Pancreas (tissue), 10 donors: ENCODE results near the gene C16orf86. TPM values are rescaled to one million over a fixed set of nuclear protein-coding genes. Genes with fewer than 3 reads are reported as not detected.

Source experiments
- ATAC-seq, 4 donors: fragments of 200-7000 bp; cut with Tn5 transposase; one replicate each; pipeline versions ENCODE4 v1.8.0 to v1.9.1; 2020; ENCODE audit warnings: mild to moderate bottlenecking in 4 of 4, moderate library complexity in 4 of 4
- DNase-seq, 6 donors: peaks; one replicate each; pipeline ENCODE4 v3.0.0-alpha.2; 2020
- FAIRE-seq: peaks from 2 replicates; lab custom pipeline; 2012; peaks lifted over from hg19 to GRCh38; lab: Jason Lieb, UNC
- H3K27ac ChIP-seq, 4 donors: fragments of 200-600 bp; sonication (generic); 1 replicate in 3 of 4; 2 replicates in 1 of 4; pipeline versions ENCODE4 v1.5.0 to v1.8.0; 2020
- H3K27me3 ChIP-seq, 4 donors: fragments of 200-600 bp; one replicate each; pipeline ENCODE4 v1.8.0; 2021
- H3K36me3 ChIP-seq, 3 donors: fragments of 200-600 bp; sonication (generic) in 1 of 3; one replicate each; pipeline versions ENCODE4 v1.5.0 to v1.8.0; 2020 to 2021
- H3K4me1 ChIP-seq, 3 donors: fragments of 200-600 bp; one replicate each; pipeline ENCODE4 v1.8.0; 2021
- H3K4me3 ChIP-seq, 4 donors: fragments of 200-600 bp; sonication (generic) in 2 of 4; one replicate each; pipeline versions ENCODE4 v1.5.0 to v1.8.0; 2020 to 2021
- H3K9me3 ChIP-seq, 4 donors: fragments of 200-600 bp; one replicate each; pipeline ENCODE4 v1.8.0; 2021
- CTCF ChIP-seq, 4 donors: fragments of 200-600 bp; sonication (generic) in 3 of 4; IDR thresholded peaks; one replicate each; pipeline versions ENCODE4 v1.5.0 to v1.8.0; 2021; ENCODE audit warnings: antibody characterized with exemption in 4 of 4
- WGBS, 2 donors: extraction: QIAGEN DNeasy Blood & Tissue Kit; methylation state at CpG; one replicate each; pipeline ENCODE4 v1.1.7; 2013; 5-methylcytosine and 5-hydroxymethylcytosine counted together
- intact Hi-C, 3 donors: fragments of 100-400 bp; cut with DNase I; formaldehyde crosslinking; loops; one replicate each; pipeline versions ENCODE4 v1.11.1 to v1.14.2; 2022
- polyA plus RNA-seq, 2 donors: library from polyadenylated mRNA; stranded (reverse); fragments of 200-250 nt; gene quantifications; one replicate each; pipeline ENCODE4 v1.2.3, GENCODE V29; 2013
- total RNA-seq, 6 donors: library from RNA; stranded (reverse); fragmentation: NEBNext Ultra II Directional in 4 of 6; extraction: Animal tissue kit (Norgen Biotek cat#: 25700) in 4 of 6; gene quantifications; one replicate each; pipeline versions ENCODE4 v1.2.1 to v1.2.4, GENCODE V29; 2021 to 2023
- donor health status: healthy with polysubstance abuse.
- donor health status: DM: no; HTN: no; CAD: no; lungs with moderate emphysema.
- donor health status: DM: no; HTN: no; CAD: no.
- donor health status: control.
- donor health status: control.
- donor health status: Bipolar disorder and iron deficiency.
- donor health status: DM: yes; HTN: yes; CAD: no.
- donor health status: DM: no; HTN: no; CAD: no.
- donor health status: DM: no; HTN: no; CAD: no.
- donor health status: DM: yes; HTN: yes; CAD: no.

The C16orf86 gene
- total and polyA plus RNA-seq, 8 donors = 1.4 to 7.6 (median 3.2) TPM

DNA sequence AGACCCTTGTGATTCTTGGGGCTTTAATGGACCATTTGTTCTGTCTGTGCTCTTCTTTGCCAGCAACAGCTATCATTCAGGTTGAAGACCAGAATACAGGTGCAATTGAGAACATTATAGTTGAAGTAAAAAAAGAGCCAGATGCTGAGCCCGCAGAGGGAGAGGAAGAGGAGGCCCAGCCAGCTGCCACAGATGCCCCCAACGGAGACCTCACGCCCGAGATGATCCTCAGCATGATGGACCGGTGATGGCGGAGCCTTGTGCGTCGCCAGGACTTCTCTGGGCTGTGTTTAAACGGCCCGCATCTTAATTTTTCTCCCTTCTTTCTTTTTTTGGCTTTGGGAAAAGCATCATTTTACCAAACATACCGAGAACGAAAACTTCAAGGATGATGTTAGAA, 29.0 kb upstream of the C16orf86 start:
- no peak for TF ChIP-seq CTCF (IDR thresholded peaks at IDR 0.05)
- peaks cover 3 to 42% (median 16%) of the 10 kb centered on the region in 3 donors for H3K36me3 ChIP-seq
- no peak for FAIRE-seq
- no peak overlapping the region for H3K27ac ChIP-seq
- no peak overlapping the region for H3K4me3 ChIP-seq
- intact Hi-C loops = no loop called here
- H3K9me3 ChIP-seq = no peaks in the 10 kb centered on the region
- no peaks in the 10 kb centered on the region for H3K4me1 ChIP-seq
- ATAC-seq = no peak
- H3K27me3 ChIP-seq = no peaks in the 10 kb centered on the region
- no peak for DNase-seq
- 92 to 96% methylated on average over 12 of the region's 12 CpGs for WGBS, 2 donors

- H3K9me3 ChIP-seq = no peaks in the 10 kb centered on the region
- FAIRE-seq (no peak), DNase-seq (peak in 4 of 6 donors; percentile 60 to 79 (median 70)), ATAC-seq (peak; percentile 47 to 82 (median 66))
- TF ChIP-seq CTCF (IDR thresholded peaks at IDR 0.05) = no peak
- no peaks in the 10 kb centered on the region for H3K4me1 ChIP-seq
- H3K27ac ChIP-seq = no peak overlapping the region
- WGBS, 2 donors = 37 to 38% methylated on average over 10 of the region's 10 CpGs
- H3K4me3 ChIP-seq = no peak overlapping the region
- H3K36me3 ChIP-seq = peaks cover 0 to 19% (median 1%) of the 10 kb centered on the region in 3 donors
- intact Hi-C loops = no loop called here
- H3K27me3 ChIP-seq = no peaks in the 10 kb centered on the region
These were observed 24.6 kb upstream of the C16orf86 start for GRCh38 chr16:67641779-67642708.

DNA sequence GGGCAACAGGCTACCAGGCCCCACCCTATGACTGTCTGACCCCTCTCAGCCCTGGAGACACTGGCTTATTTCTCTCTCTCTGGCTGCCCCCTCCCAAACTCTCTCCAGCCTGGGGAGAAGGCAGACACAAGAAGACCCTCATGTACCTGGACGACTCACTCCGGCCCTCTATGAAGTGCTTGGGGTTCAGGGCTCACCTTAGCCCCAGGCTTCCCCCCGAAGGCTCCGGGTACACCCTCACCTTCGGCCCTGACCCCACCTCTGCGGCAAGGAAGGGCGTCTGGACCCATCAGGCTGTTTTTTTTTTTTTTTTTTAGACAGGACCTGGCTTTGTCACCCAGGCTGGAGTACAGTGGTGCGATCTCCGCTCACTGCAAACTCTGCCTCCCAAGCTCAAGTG, 22.6 kb upstream of the C16orf86 start:
- DNase-seq = peak in 1 of 6 donors; percentile 24
- no peak for TF ChIP-seq CTCF (IDR thresholded peaks at IDR 0.05)
- Histone ChIP-seq H3K27ac (no peak overlapping the region), H3K4me1 (no peaks in the 10 kb centered on the region), H3K4me3 (no peak overlapping the region), H3K9me3 (no peaks in the 10 kb centered on the region), H3K36me3 (no peaks in the 10 kb centered on the region), H3K27me3 (peaks cover 0 to 7% (median 0%) of the 10 kb centered on the region in 4 donors)
- 82 to 85% methylated on average over 9 of the region's 9 CpGs for WGBS, 2 donors
- intact Hi-C loops = no loop called here
- no peak for FAIRE-seq
- ATAC-seq = no peak

DNA sequence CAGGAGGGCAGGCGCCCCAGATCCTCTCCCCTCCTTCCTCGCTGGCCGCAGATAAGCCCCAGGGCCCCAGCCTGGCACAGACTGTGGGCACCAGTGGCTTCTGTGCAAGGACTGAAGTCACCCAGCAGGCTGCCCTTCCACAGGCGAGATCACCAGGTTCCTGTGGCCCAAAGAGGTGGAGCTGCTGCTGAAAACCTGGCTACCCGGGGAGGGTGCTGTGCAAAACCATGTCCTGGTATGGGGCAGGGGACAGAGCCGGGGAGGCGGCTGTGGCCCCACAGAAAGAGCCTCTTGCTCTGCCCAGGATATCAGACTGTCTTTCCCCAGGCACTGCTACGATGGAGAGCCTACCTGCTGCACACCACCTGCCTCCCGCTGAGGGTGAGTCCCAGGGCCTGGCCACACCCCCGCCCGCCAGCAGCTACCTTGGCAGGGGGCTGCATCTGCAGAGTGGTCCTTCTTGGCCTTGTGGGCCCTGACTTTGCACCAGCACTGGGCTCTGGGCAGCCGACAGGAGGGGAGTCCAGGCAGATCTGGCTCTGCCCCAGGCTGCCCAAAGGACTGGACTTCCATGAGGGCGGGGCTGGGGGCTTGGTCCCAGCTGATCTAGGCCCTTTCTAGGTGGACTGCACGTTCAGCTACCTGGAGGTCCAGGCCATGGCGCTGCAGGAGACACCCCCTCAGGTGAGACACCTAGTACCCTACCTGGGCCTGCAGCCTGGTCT, 21.1 kb upstream of the C16orf86 start:
- no peaks in the 10 kb centered on the region for H3K9me3 ChIP-seq
- no peaks in the 10 kb centered on the region for H3K4me1 ChIP-seq
- no peaks in the 10 kb centered on the region for H3K36me3 ChIP-seq
- no peak for TF ChIP-seq CTCF (IDR thresholded peaks at IDR 0.05)
- WGBS, 2 donors = 81 to 83% methylated on average over 13 to 15 of the region's 15 CpGs
- DNase-seq (peak in 1 of 6 donors; percentile 64), ATAC-seq (no peak), FAIRE-seq (no peak)
- no peak overlapping the region for H3K27ac ChIP-seq
- peaks cover 0 to 7% (median 0%) of the 10 kb centered on the region in 4 donors for H3K27me3 ChIP-seq
- intact Hi-C loops = no loop called here
- H3K4me3 ChIP-seq = peak overlapping the region in 1 of 4 donors; percentile 43
